ENCODE measurements around the gene PSMA6.

GRCh38 chr14:35286707-35287106, 5.5 kb upstream of the PSMA6 start:
- TF ChIP-seq EZH2 (IDR thresholded peaks at IDR 0.05; ENCODE audit: borderline replicate concordance, low read depth, low read length, poor library complexity, severe bottlenecking) (no peak), CTCF (conservative IDR thresholded peaks at IDR 0.05; ENCODE audit: low read depth, low read length) (no peak)
